ENCODE data around the gene BEND6.
A peak's percentile ranks its signal among the peaks of the same experiment; 100 is the strongest.

Gene BEND6, protein sequence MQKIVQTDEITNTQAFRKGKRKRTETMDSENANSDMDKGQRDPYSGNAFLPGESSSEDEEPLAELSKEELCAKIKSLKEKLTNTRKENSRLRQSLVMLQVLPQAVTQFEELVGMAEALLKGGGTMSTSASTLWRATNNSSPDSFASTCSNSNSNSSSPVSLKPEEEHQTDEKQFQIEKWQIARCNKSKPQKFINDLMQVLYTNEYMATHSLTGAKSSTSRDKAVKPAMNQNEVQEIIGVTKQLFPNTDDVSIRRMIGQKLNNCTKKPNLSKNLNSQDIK

DNA sequence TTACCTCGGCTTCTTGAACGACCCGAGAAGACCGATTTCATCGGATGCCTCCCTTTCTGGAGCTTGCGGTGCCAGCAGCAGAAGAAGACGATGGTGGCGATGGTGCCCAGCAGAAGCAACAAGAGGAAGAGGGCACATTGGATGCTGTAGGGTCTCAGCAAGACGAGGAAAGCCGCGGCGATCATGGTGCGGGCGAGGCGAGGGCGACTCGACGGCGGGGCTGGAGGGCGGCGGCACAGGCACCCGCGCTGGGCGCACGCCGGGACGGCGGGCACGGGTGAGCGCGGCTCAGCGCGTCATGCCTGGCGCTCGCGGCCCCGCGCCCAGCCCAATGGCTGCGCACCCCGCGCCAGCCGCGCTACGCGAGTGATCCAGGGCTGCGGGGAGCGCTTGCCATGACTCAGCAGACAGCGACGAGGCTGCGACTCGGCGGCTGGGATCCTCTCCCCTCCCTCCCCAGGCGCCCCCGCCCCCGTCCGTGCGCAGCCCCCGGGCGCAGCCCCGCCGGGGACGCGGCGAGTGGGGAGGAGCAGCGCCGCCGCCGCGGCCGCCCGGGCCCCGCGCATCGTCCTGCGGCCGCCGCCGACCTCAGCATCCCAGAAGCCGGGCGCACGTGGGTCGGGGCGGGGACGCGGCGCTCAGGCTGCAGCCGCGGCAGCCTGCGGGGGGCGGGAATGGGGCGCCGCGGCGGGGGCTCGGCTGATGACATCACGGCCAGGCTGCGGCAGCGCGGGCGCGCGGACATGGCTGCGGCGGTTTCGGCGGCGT, at the start of gene BEND6:
Gene BEND6, plus strand, starts transcription at position 705 of the 768 bp plus-strand sequence. CDS start 26,704 bp downstream, outside the sequence.
- in situ Hi-C loops (cut with HindIII; ENCODE audit: low sequenced_read_pairs) = no loop called here
- peak within 1 kb of the TSS; percentile 89 for H3K4me3 ChIP-seq (ENCODE audit: low read depth, low read length)
- TF ChIP-seq, protein P1, sequence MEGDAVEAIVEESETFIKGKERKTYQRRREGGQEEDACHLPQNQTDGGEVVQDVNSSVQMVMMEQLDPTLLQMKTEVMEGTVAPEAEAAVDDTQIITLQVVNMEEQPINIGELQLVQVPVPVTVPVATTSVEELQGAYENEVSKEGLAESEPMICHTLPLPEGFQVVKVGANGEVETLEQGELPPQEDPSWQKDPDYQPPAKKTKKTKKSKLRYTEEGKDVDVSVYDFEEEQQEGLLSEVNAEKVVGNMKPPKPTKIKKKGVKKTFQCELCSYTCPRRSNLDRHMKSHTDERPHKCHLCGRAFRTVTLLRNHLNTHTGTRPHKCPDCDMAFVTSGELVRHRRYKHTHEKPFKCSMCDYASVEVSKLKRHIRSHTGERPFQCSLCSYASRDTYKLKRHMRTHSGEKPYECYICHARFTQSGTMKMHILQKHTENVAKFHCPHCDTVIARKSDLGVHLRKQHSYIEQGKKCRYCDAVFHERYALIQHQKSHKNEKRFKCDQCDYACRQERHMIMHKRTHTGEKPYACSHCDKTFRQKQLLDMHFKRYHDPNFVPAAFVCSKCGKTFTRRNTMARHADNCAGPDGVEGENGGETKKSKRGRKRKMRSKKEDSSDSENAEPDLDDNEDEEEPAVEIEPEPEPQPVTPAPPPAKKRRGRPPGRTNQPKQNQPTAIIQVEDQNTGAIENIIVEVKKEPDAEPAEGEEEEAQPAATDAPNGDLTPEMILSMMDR (IDR thresholded peaks at IDR 0.05; ENCODE audit: low read depth, low read length) = no peak
- DNase-seq (ENCODE audit: low read depth, low spot score) = peak; percentile 85

DNA sequence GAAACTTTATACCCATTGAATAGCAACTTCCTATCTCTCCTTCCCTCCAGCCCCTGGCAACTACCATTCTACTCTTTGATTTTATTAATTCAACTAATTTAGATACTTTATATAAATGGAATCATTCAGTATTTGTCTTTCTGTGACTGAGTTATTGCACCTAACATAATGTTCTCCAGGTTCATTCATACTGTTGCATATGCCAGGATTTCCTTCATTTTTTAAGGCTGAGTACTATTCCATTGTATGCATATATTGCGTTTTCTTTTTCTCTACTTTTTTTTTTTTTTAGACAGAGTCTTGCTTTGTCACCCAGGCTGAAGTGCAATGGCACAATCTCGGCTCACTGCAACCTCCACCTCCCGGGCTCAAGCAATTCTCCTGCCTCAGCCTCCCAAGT, 49.5 kb upstream of the BEND6 start:
- no peak overlapping the region for H3K4me3 ChIP-seq (ENCODE audit: low read depth, low read length)
- in situ Hi-C loops (cut with HindIII; ENCODE audit: low sequenced_read_pairs) = no loop called here
- DNase-seq (ENCODE audit: low read depth, low spot score) = no peak
- TF ChIP-seq, protein P1 (IDR thresholded peaks at IDR 0.05; ENCODE audit: low read depth, low read length) = no peak

DNA sequence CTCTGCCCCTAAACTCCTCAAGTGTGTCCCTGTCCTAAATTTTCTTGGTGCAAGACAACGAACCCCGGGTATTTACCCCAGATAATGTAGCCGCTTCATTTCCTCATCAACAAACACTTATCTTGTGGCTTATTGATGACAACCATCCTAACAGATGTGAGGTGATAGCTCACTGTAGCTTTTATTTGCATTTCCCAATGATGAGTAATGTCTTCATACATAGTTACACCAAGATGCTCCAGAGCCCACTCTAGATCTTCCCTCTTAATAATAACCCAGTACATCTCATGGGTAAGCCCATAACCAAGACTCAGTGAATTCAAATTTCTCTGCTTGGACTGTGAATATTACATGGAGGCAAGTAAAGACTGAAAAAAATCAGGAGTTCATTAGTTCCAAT, 48.2 kb upstream of the BEND6 start:
- H3K4me3 ChIP-seq (ENCODE audit: low read depth, low read length) = no peak overlapping the region
- TF ChIP-seq, protein P1 (IDR thresholded peaks at IDR 0.05; ENCODE audit: low read depth, low read length) = no peak
- no peak for DNase-seq (ENCODE audit: low read depth, low spot score)
- in situ Hi-C loops (cut with HindIII; ENCODE audit: low sequenced_read_pairs) = no loop called here

DNA sequence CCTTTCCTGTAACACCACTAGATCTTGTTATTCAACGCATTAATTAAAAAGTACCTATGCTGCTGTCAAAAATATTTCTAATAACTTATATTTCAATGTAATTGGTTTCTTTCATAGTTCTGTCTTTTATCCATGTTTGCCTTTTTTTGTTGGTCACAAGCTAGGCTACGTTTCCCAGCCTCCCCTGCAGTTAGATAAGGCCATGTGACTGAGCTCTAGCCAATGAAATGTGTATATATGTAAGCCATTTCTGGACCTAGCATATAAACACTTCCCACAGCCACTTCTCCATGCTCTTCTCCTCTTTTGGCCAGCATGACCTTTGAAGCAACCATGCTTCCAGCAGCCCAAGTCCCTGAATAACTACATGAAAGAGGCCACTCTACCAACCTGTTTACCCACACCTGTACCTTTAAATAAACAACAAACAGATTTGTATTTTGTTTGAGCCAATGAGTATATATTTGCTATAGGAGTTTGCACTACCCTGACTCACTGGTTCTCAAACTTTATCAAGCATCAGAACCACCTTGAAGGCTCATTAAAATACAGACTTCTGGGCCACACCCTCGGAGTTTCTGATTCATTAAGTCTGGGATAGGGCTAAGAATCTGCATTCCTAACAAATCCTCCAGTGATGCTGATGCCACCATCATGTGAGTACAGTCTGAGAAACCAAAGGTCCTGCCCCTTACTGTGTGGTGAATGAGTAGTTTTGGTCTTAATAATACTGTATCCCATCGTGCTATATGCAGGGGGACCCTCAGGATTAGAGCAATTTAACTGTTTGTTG, 45.6 kb upstream of the BEND6 start:
- TF ChIP-seq, protein P1 (IDR thresholded peaks at IDR 0.05; ENCODE audit: low read depth, low read length) = no peak
- DNase-seq (ENCODE audit: low read depth, low spot score) = no peak
- no peak overlapping the region for H3K4me3 ChIP-seq (ENCODE audit: low read depth, low read length)
- in situ Hi-C loops (cut with HindIII; ENCODE audit: low sequenced_read_pairs) = no loop called here

DNA sequence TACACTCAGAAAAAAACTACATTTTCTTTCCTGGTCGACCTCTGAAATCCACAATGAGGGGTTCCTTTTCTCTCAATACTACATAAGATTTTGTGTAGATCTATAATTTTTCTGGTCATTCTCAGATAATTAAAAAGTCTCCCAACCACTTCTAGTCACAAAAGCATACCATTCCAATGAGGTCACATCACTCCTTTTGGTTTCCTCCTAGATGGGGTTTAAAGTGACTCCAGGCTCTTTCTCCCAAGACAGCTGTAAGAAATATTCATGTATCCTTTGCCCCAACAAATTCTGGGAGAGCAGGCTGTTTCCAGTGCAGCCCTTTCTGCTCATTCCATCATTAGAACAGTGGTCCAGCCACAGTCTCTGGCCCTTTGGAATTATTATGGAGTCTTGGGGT, 43.1 kb upstream of the BEND6 start:
- no peak overlapping the region for H3K4me3 ChIP-seq (ENCODE audit: low read depth, low read length)
- TF ChIP-seq, protein P1 (IDR thresholded peaks at IDR 0.05; ENCODE audit: low read depth, low read length) = no peak
- peak; percentile 71 for DNase-seq (ENCODE audit: low read depth, low spot score)
- in situ Hi-C loops (cut with HindIII; ENCODE audit: low sequenced_read_pairs) = no loop called here

DNA sequence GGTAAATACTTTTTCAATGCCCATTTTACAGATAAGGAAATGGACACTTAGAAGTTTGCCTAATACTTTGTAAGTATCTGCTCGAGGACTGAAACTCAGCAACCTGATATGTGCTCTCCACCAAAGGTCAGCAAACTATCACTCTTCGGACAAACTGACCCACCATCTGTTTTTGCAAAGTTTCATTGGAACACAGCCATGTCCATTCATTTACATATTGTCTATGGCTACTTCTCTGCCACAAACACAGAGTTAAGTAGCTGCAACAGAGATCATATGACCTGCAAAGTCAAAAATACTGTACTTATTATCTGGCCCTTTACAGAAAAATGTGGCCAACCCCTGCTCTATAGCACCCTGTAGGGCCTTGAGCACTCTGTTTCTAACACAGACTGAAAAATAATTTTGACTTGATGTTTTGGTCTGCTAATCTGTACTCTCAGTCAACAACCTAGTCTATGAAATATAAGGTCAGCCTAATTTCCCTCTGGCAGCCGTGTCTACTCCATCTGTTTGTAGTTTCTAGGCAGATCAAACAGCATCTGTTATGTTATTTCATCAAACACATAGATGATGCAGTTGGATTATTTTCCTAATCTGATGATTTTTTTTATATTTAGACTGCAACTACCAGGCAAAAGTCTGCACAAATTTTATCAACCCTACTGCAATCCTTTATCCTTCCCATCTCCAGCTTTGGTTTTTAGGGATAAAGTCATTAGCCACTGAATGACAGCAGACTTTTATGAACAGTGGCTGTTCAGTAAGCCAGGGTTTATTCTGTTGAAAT, 41.4 kb upstream of the BEND6 start:
- DNase-seq (ENCODE audit: low read depth, low spot score) = no peak
- no peak overlapping the region for H3K4me3 ChIP-seq (ENCODE audit: low read depth, low read length)
- TF ChIP-seq, protein P1 (IDR thresholded peaks at IDR 0.05; ENCODE audit: low read depth, low read length) = no peak
- in situ Hi-C loops (cut with HindIII; ENCODE audit: low sequenced_read_pairs) = no loop called here
